Measurements from ENCODE around the gene RFX1. TPM values are rescaled to one million over a fixed set of nuclear protein-coding genes. Genes with fewer than 3 reads are reported as not detected.
A peak's percentile ranks its signal among the peaks of the same experiment; 100 is the strongest.
"Not testable (repeated sequence)": the region's sequence is repeated elsewhere in the genome, so short reads cannot be mapped to it uniquely, and the experiment has no call there.

Gene RFX1
- total RNA-seq (2014; rRNA removed; shearing (Covaris generic); ENCODE audit: low replicate concordance): 0.86 and 3.3 TPM in 2 replicates

GRCh38 chr19:14006085-14006765 is at the start of gene RFX1:
TSS of gene RFX1 (minus strand) at chr19:14006320. CDS start at chr19:13993843, 12,477 bp downstream.
- no peaks in the 10 kb centered on the region for H3K27me3 ChIP-seq
- H3K36me3 ChIP-seq: peaks cover 6% of the 10 kb centered on the region
- DNase-seq: peak; percentile 100
- peak within 1 kb of the TSS; percentile 72 for H3K4me3 ChIP-seq
- no peaks in the 10 kb centered on the region for H3K9me3 ChIP-seq

GRCh38 chr19:14055396-14055795 is 49.3 kb upstream of the RFX1 start:
- Histone ChIP-seq H3K9me3 (no peaks in the 10 kb centered on the region), H3K4me3 (no peak overlapping the region), H3K36me3 (no peaks in the 10 kb centered on the region; the same call in 1 of the 2 replicates), H3K27me3 (peaks cover 17% of the 10 kb centered on the region)
- no peak for DNase-seq

- no peak for DNase-seq
- Histone ChIP-seq H3K36me3 (no peaks in the 10 kb centered on the region; the same call in 1 of the 2 replicates), H3K4me3 (no peak overlapping the region), H3K9me3 (no peaks in the 10 kb centered on the region), H3K27me3 (peaks cover 16% of the 10 kb centered on the region)
Measured at GRCh38 chr19:14054721-14055120, 48.6 kb upstream of the RFX1 start.

- H3K9me3 ChIP-seq: no peaks in the 10 kb centered on the region
Measured at GRCh38 chr19:14054099-14054498, 48.0 kb upstream of the RFX1 start.

GRCh38 chr19:14053500-14053899 is 47.4 kb upstream of the RFX1 start:
- peaks cover 4% of the 10 kb centered on the region for H3K9me3 ChIP-seq
- DNase-seq: no peak

More at GRCh38 chr19:14054099-14054498, 48.0 kb upstream of the RFX1 start:
- peaks cover 10% of the 10 kb centered on the region for H3K27me3 ChIP-seq
- DNase-seq: no peak
- H3K36me3 ChIP-seq: no peaks in the 10 kb centered on the region; the same call in 1 of the 2 replicates
- no peak overlapping the region for H3K4me3 ChIP-seq

DNA sequence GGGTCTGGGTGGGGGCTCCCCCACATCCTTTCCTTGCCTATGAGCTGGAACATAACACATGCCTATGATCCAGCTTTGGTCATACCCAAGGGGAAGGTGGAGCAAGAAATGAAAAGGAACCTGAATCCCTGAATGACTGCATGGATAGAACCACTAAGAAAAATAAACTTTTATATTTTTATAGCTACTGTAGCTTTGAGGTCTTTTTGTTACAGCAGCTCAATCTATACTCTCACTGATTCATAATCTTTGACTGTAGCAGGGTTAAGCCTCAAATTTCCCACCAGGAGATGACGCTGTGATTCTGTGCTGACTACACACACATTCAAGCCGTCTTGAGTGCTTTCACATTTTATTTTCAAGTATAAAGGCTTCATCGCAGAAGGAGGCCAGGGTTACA is 46.9 kb upstream of the RFX1 start:
- no peak for DNase-seq
- Histone ChIP-seq H3K4me3 (no peak overlapping the region), H3K9me3 (peaks cover 7% of the 10 kb centered on the region), H3K27me3 (no peaks in the 10 kb centered on the region; the same call in 1 of the 2 replicates), H3K36me3 (peaks cover 4% of the 10 kb centered on the region)

More at GRCh38 chr19:14053500-14053899, 47.4 kb upstream of the RFX1 start:
- H3K27me3 ChIP-seq: peaks cover 4% of the 10 kb centered on the region; the same call in 1 of the 2 replicates
- H3K4me3 ChIP-seq: no peak overlapping the region
- H3K36me3 ChIP-seq: peaks cover 2% of the 10 kb centered on the region

- H3K36me3 ChIP-seq: peaks cover 4% of the 10 kb centered on the region
- no peaks in the 10 kb centered on the region for H3K27me3 ChIP-seq
- H3K4me3 ChIP-seq: no peak overlapping the region
- DNase-seq: no peak
- peaks cover 7% of the 10 kb centered on the region for H3K9me3 ChIP-seq
Measured at GRCh38 chr19:14052470-14052869, 46.4 kb upstream of the RFX1 start.

- peaks cover 7% of the 10 kb centered on the region for H3K9me3 ChIP-seq
- H3K27me3 ChIP-seq: no peaks in the 10 kb centered on the region
- no peak overlapping the region for H3K4me3 ChIP-seq
- peaks cover 4% of the 10 kb centered on the region for H3K36me3 ChIP-seq
- DNase-seq: no peak
Measured at GRCh38 chr19:14051980-14052379, 45.9 kb upstream of the RFX1 start.

DNA sequence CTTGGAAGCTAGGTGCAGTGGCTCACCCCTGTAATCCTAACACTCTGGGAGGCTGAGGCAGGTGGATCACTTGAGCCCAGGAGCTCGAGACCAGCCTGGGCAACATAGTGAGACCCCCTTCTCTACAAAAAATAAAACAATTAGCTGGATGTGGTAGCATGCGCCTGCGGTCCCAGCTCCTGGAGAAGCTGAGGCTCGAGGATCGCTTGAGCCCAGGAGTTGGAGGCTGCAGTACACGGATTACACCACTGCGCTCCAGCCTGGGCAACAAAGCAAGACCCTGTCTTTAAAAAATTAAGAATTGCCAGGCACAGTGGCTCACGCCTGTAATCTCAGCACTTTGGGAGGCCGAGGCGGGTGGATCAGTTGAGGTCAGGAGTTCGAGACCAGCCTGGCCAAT is 44.8 kb upstream of the RFX1 start:
- not testable (repeated sequence) for DNase-seq, H3K9me3 ChIP-seq, H3K27me3 ChIP-seq, H3K4me3 ChIP-seq, H3K36me3 ChIP-seq

GRCh38 chr19:14050512-14050911 is 44.4 kb upstream of the RFX1 start:
- Histone ChIP-seq H3K27me3 (no peaks in the 10 kb centered on the region), H3K9me3 (peaks cover 7% of the 10 kb centered on the region), H3K4me3 (no peak overlapping the region), H3K36me3 (peaks cover 4% of the 10 kb centered on the region)
- no peak for DNase-seq

GRCh38 chr19:14048443-14049153 is 42.5 kb upstream of the RFX1 start:
- peaks cover 4% of the 10 kb centered on the region for H3K36me3 ChIP-seq
- H3K9me3 ChIP-seq: peaks cover 7% of the 10 kb centered on the region
- no peak for DNase-seq
- H3K27me3 ChIP-seq: no peaks in the 10 kb centered on the region
- H3K4me3 ChIP-seq: no peak overlapping the region

- not testable (repeated sequence) for H3K27me3 ChIP-seq, H3K4me3 ChIP-seq, H3K9me3 ChIP-seq, DNase-seq, H3K36me3 ChIP-seq
Measured at GRCh38 chr19:14047866-14048265, 41.7 kb upstream of the RFX1 start.

- peak; percentile 78 for DNase-seq
- H3K36me3 ChIP-seq, H3K27me3 ChIP-seq, H3K4me3 ChIP-seq, H3K9me3 ChIP-seq: not testable (repeated sequence)
Measured at GRCh38 chr19:14042659-14043608, 36.8 kb upstream of the RFX1 start.

DNA sequence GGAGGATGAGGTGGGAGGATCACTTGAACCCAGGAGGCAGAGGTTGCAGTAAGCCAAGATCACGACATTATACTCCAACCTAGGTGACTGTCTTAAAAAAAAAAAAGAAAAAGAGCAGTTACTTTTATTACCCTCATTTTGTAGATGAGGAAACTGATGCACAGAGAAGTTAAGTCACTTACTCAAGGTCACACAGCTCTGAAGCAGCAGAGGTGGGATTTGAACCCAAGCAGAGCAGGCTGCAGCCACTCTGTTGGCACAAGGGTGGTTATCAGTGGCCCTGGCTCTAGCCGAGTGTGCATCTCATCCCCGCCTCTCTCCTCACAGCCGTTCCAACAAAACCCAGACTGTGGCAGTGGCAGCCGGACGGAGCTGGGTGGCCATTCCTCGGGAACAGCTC is 33.1 kb upstream of the RFX1 start:
- Histone ChIP-seq H3K9me3 (no peaks in the 10 kb centered on the region), H3K4me3 (no peak overlapping the region), H3K36me3 (no peaks in the 10 kb centered on the region), H3K27me3 (no peaks in the 10 kb centered on the region)
- DNase-seq: no peak

- Histone ChIP-seq H3K27me3 (0 out of 2 replicates have a peak, but pooled peaks cover 3% of the 10 kb centered on the region), H3K9me3 (no peaks in the 10 kb centered on the region), H3K4me3 (no peak overlapping the region), H3K36me3 (no peaks in the 10 kb centered on the region)
- DNase-seq: no peak
Measured at GRCh38 chr19:14035706-14036105, 29.6 kb upstream of the RFX1 start.

DNA sequence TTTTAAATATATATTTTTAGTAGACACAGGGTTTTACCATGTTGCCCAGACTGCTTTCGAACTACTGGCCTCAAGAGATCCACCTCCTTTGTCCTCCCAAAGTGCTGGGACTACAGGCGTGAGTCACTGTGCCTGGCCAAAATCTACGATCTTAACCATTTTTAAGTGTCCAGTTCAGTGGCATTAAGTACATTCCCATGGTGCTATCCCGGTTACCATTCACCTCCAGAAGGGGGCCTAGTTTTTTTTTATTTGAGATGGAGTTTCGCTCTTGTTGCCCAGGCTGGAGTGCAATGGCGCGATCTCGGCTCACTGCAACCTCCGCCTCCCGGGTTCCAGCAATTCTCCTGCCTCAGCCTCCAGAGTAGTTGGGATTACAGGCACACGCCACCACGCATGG is 29.0 kb upstream of the RFX1 start:
- H3K36me3 ChIP-seq, H3K27me3 ChIP-seq, H3K4me3 ChIP-seq, H3K9me3 ChIP-seq, DNase-seq: not testable (repeated sequence)

GRCh38 chr19:14033946-14034345 is 27.8 kb upstream of the RFX1 start:
- Histone ChIP-seq H3K27me3 (0 out of 2 replicates have a peak, but pooled peaks cover 5% of the 10 kb centered on the region), H3K9me3 (no peaks in the 10 kb centered on the region), H3K36me3 (no peaks in the 10 kb centered on the region), H3K4me3 (no peak overlapping the region)
- DNase-seq: no peak

Measured in MG63 (cell line).